Measurements from ENCODE around the gene UBQLN4. TPM values are rescaled to one million over a fixed set of nuclear protein-coding genes. Genes with fewer than 3 reads are reported as not detected.

The UBQLN4 gene
- total RNA-seq, 1 experiment from 2014 or later, result 37.3 TPM

DNA sequence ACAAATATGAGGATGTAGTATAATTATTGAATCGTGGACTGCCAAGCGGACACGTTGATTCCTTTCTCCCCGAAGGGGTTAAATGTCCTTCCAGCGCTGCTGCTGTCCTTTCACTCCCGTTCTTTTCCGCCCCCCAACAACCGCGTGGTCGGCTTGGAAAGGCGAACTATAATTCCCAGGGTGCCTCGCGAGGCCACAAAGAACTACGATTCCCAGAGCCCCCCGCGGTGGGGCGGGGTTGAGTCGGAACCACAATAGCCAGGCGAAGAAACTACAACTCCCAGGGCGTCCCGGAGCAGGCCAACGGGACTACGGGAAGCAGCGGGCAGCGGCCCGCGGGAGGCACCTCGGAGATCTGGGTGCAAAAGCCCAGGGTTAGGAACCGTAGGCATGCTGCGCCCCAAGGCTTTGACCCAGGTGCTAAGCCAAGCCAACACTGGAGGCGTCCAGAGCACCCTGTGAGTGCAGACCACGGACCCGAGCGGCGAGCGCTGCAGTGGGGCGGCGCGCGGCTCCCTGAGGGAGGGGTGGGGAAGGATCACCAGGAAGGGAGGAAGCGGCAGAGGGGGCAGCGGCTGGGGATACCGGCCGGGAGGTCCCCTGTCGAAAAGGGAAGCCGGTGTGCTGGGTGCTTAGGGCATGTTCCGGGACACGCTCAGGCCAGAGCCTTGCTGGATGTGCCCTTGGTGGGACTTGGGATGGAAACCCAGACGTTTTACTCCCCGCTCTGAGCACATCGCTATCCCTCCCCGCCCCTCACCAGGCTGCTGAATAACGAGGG lies 1.1 kb upstream of the UBQLN4 start, which contains the start of gene LAMTOR2 (continued):
- TF ChIP-seq, protein P1, sequence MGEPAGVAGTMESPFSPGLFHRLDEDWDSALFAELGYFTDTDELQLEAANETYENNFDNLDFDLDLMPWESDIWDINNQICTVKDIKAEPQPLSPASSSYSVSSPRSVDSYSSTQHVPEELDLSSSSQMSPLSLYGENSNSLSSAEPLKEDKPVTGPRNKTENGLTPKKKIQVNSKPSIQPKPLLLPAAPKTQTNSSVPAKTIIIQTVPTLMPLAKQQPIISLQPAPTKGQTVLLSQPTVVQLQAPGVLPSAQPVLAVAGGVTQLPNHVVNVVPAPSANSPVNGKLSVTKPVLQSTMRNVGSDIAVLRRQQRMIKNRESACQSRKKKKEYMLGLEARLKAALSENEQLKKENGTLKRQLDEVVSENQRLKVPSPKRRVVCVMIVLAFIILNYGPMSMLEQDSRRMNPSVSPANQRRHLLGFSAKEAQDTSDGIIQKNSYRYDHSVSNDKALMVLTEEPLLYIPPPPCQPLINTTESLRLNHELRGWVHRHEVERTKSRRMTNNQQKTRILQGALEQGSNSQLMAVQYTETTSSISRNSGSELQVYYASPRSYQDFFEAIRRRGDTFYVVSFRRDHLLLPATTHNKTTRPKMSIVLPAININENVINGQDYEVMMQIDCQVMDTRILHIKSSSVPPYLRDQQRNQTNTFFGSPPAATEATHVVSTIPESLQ (CRISPR knock-in tag; IDR thresholded peaks at IDR 0.05), result no peak
- TF ChIP-seq JAZF1 (CRISPR knock-in tag; IDR thresholded peaks at IDR 0.05) (no peak), JUN (CRISPR knock-in tag; IDR thresholded peaks at IDR 0.05) (no peak), FOXK1 (CRISPR knock-in tag; IDR thresholded peaks at IDR 0.05) (peak; percentile 68), ZNF317 (CRISPR knock-in tag; IDR thresholded peaks at IDR 0.05; ENCODE audit: borderline replicate concordance, low read depth) (no peak), CREB1 (CRISPR knock-in tag; IDR thresholded peaks at IDR 0.05) (no peak), FOXJ3 (CRISPR knock-in tag; IDR thresholded peaks at IDR 0.05; ENCODE audit: borderline replicate concordance) (no peak), ZNF423 (CRISPR knock-in tag; IDR thresholded peaks at IDR 0.05) (peak; percentile 75), NFYB (CRISPR knock-in tag; conservative IDR thresholded peaks at IDR 0.05; ENCODE audit: low read depth) (no peak), TEAD4 (CRISPR knock-in tag; IDR thresholded peaks at IDR 0.05) (no peak), TP53 (CRISPR knock-in tag; IDR thresholded peaks at IDR 0.05) (no peak), EMX1 (CRISPR knock-in tag; IDR thresholded peaks at IDR 0.05) (no peak), SP1 (CRISPR knock-in tag; conservative IDR thresholded peaks at IDR 0.05) (peak; percentile 95), NR3C1 (CRISPR knock-in tag; conservative IDR thresholded peaks at IDR 0.05; ENCODE audit: low read depth) (no peak), GABPB1 (CRISPR knock-in tag; IDR thresholded peaks at IDR 0.05) (peak; percentile 74), TEAD1 (CRISPR knock-in tag; IDR thresholded peaks at IDR 0.05) (no peak; the same call in 1 of the 2 replicates)
- TF ChIP-seq, protein P2, sequence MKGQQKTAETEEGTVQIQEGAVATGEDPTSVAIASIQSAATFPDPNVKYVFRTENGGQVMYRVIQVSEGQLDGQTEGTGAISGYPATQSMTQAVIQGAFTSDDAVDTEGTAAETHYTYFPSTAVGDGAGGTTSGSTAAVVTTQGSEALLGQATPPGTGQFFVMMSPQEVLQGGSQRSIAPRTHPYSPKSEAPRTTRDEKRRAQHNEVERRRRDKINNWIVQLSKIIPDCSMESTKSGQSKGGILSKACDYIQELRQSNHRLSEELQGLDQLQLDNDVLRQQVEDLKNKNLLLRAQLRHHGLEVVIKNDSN (CRISPR knock-in tag; IDR thresholded peaks at IDR 0.05), result no peak; the same call in none of the 2 replicates
- TF ChIP-seq, protein P3, sequence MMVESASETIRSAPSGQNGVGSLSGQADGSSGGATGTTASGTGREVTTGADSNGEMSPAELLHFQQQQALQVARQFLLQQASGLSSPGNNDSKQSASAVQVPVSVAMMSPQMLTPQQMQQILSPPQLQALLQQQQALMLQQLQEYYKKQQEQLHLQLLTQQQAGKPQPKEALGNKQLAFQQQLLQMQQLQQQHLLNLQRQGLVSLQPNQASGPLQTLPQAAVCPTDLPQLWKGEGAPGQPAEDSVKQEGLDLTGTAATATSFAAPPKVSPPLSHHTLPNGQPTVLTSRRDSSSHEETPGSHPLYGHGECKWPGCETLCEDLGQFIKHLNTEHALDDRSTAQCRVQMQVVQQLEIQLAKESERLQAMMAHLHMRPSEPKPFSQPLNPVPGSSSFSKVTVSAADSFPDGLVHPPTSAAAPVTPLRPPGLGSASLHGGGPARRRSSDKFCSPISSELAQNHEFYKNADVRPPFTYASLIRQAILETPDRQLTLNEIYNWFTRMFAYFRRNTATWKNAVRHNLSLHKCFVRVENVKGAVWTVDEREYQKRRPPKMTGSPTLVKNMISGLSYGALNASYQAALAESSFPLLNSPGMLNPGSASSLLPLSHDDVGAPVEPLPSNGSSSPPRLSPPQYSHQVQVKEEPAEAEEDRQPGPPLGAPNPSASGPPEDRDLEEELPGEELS (CRISPR knock-in tag; IDR thresholded peaks at IDR 0.05), result peak; percentile 63; the same call in 1 of the 2 replicates
- TF ChIP-seq, protein P4, sequence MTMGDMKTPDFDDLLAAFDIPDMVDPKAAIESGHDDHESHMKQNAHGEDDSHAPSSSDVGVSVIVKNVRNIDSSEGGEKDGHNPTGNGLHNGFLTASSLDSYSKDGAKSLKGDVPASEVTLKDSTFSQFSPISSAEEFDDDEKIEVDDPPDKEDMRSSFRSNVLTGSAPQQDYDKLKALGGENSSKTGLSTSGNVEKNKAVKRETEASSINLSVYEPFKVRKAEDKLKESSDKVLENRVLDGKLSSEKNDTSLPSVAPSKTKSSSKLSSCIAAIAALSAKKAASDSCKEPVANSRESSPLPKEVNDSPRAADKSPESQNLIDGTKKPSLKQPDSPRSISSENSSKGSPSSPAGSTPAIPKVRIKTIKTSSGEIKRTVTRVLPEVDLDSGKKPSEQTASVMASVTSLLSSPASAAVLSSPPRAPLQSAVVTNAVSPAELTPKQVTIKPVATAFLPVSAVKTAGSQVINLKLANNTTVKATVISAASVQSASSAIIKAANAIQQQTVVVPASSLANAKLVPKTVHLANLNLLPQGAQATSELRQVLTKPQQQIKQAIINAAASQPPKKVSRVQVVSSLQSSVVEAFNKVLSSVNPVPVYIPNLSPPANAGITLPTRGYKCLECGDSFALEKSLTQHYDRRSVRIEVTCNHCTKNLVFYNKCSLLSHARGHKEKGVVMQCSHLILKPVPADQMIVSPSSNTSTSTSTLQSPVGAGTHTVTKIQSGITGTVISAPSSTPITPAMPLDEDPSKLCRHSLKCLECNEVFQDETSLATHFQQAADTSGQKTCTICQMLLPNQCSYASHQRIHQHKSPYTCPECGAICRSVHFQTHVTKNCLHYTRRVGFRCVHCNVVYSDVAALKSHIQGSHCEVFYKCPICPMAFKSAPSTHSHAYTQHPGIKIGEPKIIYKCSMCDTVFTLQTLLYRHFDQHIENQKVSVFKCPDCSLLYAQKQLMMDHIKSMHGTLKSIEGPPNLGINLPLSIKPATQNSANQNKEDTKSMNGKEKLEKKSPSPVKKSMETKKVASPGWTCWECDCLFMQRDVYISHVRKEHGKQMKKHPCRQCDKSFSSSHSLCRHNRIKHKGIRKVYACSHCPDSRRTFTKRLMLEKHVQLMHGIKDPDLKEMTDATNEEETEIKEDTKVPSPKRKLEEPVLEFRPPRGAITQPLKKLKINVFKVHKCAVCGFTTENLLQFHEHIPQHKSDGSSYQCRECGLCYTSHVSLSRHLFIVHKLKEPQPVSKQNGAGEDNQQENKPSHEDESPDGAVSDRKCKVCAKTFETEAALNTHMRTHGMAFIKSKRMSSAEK (CRISPR knock-in tag; IDR thresholded peaks at IDR 0.05; ENCODE audit: borderline replicate concordance), result no peak
- TF ChIP-seq, protein P5, sequence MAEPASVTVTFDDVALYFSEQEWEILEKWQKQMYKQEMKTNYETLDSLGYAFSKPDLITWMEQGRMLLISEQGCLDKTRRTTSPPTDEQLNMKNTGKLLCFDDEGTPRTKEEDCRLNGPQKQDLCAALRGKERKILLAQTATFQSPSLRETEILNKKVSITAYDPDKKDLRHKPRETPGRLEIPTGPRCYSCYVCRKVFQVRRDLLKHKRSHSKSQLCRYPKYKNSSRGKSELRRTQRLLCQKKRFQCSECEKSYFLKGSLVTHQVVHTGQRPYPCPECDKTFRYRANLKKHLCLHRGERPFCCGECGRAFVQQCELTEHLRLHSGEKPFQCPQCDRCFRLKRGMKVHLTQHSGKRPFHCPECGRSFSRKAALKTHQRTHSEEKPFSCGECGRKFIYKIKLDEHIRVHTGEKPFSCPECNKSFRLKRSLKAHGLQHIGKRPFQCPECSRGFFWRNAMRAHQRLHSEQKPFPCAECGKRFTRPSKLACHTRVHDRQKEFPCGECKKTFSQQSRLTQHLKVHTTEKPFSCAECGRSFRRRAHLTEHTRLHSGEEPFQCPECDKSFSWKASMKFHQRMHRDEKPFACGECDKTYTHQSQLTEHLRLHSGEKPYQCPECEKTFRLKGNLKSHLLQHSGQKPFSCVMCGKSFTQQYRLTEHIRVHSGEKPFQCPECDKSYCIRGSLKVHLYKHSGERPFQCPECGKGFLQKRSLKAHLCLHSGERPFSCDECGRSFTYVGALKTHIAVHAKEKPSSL (CRISPR knock-in tag; conservative IDR thresholded peaks at IDR 0.05), result no peak
- TF ChIP-seq, protein P6, sequence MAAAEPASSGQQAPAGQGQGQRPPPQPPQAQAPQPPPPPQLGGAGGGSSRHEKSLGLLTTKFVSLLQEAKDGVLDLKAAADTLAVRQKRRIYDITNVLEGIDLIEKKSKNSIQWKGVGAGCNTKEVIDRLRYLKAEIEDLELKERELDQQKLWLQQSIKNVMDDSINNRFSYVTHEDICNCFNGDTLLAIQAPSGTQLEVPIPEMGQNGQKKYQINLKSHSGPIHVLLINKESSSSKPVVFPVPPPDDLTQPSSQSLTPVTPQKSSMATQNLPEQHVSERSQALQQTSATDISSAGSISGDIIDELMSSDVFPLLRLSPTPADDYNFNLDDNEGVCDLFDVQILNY (CRISPR knock-in tag; IDR thresholded peaks at IDR 0.05), result peak; percentile 56; the same call in 1 of the 2 replicates
- TF ChIP-seq, protein P7, sequence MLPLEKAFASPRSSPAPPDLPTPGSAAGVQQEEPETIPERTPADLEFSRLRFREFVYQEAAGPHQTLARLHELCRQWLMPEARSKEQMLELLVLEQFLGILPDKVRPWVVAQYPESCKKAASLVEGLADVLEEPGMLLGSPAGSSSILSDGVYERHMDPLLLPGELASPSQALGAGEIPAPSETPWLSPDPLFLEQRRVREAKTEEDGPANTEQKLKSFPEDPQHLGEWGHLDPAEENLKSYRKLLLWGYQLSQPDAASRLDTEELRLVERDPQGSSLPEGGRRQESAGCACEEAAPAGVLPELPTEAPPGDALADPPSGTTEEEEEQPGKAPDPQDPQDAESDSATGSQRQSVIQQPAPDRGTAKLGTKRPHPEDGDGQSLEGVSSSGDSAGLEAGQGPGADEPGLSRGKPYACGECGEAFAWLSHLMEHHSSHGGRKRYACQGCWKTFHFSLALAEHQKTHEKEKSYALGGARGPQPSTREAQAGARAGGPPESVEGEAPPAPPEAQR (CRISPR knock-in tag; IDR thresholded peaks at IDR 0.05), result no peak
- TF ChIP-seq, protein P8, sequence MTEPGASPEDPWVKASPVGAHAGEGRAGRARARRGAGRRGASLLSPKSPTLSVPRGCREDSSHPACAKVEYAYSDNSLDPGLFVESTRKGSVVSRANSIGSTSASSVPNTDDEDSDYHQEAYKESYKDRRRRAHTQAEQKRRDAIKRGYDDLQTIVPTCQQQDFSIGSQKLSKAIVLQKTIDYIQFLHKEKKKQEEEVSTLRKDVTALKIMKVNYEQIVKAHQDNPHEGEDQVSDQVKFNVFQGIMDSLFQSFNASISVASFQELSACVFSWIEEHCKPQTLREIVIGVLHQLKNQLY (CRISPR knock-in tag; IDR thresholded peaks at IDR 0.05), result no peak
- TF ChIP-seq, protein P9, sequence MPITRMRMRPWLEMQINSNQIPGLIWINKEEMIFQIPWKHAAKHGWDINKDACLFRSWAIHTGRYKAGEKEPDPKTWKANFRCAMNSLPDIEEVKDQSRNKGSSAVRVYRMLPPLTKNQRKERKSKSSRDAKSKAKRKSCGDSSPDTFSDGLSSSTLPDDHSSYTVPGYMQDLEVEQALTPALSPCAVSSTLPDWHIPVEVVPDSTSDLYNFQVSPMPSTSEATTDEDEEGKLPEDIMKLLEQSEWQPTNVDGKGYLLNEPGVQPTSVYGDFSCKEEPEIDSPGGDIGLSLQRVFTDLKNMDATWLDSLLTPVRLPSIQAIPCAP (CRISPR knock-in tag; IDR thresholded peaks at IDR 0.05), result peak; percentile 24; the same call in 1 of the 2 replicates

All from WTC11 (cell line).